Type B pancreatic cell (in vitro differentiated cells): ENCODE data around the gene CNTFR. TPM values are rescaled to one million over a fixed set of nuclear protein-coding genes. Genes with fewer than 3 reads are reported as not detected.

Experiments
- DNase-seq: peaks from one replicate; pipeline ENCODE4 v3.0.0; 2021; ENCODE audit warnings: mixed read lengths; ENCODE audit not compliant: unreplicated experiment; ENCODE audit errors: extremely low spot score
- H3K27ac Mint-ChIP-seq: 2 replicates; pipeline ENCODE4 v1.8.0; 2021; ENCODE audit warnings: mild to moderate bottlenecking, mixed read lengths
- H3K27me3 Mint-ChIP-seq: 2 replicates; pipeline ENCODE4 v1.8.0; 2021; ENCODE audit warnings: mixed read lengths
- H3K36me3 Mint-ChIP-seq: 2 replicates; pipeline ENCODE4 v1.8.0; 2021; ENCODE audit warnings: mixed read lengths
- H3K4me1 Mint-ChIP-seq: one replicate; pipeline ENCODE4 v1.8.0; 2021; ENCODE audit warnings: mixed read lengths; ENCODE audit not compliant: unreplicated experiment
- H3K4me3 Mint-ChIP-seq: 2 replicates; pipeline ENCODE4 v1.8.0; 2021; ENCODE audit warnings: mild to moderate bottlenecking, mixed read lengths
- H3K9me3 Mint-ChIP-seq: 2 replicates; pipeline ENCODE4 v1.8.0; 2021; ENCODE audit warnings: mixed read lengths
- total RNA-seq: library from RNA; stranded (reverse); gene quantifications from 2 replicates; pipeline ENCODE4 v1.2.1, GENCODE V29; 2021; ENCODE audit warnings: low replicate concordance
- TF ChIP-seq, protein P1 (sequence below): fragments of 200-600 bp; sonication (generic); conservative IDR thresholded peaks from 2 replicates; pipeline ENCODE4 v1.5.0; 2021; ENCODE audit warnings: antibody characterized with exemption, mild to moderate bottlenecking

CNTFR gene
- total RNA-seq, 1 donor from 2014 or later, result 24.2 TPM

DNA sequence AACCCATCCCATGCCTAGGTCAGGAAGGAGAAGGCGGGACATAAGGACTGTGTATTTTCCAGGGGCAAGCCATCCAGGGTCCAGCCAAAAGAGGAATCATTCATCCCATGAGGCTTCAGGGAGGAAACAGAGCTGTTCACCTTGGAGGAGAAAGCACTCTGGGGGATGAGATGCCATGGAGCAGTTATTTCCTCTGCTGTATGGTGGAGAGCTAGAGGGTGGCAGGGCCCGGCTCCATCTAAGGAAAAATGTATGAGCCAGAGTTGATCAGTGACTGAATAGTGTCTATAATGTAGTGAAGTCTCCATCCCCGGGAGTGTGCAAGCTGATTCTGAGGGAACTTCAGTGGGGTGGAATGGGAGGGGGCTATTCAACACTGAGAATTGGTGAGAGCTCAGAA, 74.7 kb downstream of the CNTFR start:
- Mint-ChIP-seq H3K4me3 (no peak overlapping the region), H3K4me1 (peaks cover 31% of the 10 kb centered on the region), H3K36me3 (no peaks in the 10 kb centered on the region), H3K27ac (no peak overlapping the region), H3K9me3 (no peaks in the 10 kb centered on the region), H3K27me3 (peaks cover 13% of the 10 kb centered on the region)
- no peak for DNase-seq
- TF ChIP-seq, protein P1, sequence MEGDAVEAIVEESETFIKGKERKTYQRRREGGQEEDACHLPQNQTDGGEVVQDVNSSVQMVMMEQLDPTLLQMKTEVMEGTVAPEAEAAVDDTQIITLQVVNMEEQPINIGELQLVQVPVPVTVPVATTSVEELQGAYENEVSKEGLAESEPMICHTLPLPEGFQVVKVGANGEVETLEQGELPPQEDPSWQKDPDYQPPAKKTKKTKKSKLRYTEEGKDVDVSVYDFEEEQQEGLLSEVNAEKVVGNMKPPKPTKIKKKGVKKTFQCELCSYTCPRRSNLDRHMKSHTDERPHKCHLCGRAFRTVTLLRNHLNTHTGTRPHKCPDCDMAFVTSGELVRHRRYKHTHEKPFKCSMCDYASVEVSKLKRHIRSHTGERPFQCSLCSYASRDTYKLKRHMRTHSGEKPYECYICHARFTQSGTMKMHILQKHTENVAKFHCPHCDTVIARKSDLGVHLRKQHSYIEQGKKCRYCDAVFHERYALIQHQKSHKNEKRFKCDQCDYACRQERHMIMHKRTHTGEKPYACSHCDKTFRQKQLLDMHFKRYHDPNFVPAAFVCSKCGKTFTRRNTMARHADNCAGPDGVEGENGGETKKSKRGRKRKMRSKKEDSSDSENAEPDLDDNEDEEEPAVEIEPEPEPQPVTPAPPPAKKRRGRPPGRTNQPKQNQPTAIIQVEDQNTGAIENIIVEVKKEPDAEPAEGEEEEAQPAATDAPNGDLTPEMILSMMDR, result no peak

DNA sequence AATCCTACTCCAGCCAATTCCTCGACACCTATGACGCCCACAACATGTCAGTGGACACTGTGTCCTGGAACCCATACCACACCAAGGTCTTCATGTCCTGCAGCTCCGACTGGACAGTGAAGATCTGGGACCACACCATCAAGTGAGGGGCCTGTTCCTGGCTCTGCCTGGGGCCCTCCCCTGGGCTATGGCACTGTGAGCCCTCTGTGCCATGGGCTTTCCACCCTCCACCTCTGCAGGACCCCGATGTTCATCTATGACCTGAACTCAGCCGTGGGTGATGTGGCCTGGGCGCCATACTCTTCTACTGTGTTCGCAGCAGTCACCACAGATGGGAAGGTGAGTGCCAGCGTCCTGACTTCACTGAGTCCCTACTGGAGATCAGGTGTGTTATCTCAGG, 75.1 kb downstream of the CNTFR start:
- no peaks in the 10 kb centered on the region for H3K9me3 Mint-ChIP-seq
- H3K36me3 Mint-ChIP-seq, result no peaks in the 10 kb centered on the region
- H3K4me3 Mint-ChIP-seq, result no peak overlapping the region
- no peak for DNase-seq
- peaks cover 14% of the 10 kb centered on the region for H3K27me3 Mint-ChIP-seq
- peaks cover 35% of the 10 kb centered on the region for H3K4me1 Mint-ChIP-seq
- TF ChIP-seq, protein P1, result no peak
- H3K27ac Mint-ChIP-seq, result no peak overlapping the region

DNA sequence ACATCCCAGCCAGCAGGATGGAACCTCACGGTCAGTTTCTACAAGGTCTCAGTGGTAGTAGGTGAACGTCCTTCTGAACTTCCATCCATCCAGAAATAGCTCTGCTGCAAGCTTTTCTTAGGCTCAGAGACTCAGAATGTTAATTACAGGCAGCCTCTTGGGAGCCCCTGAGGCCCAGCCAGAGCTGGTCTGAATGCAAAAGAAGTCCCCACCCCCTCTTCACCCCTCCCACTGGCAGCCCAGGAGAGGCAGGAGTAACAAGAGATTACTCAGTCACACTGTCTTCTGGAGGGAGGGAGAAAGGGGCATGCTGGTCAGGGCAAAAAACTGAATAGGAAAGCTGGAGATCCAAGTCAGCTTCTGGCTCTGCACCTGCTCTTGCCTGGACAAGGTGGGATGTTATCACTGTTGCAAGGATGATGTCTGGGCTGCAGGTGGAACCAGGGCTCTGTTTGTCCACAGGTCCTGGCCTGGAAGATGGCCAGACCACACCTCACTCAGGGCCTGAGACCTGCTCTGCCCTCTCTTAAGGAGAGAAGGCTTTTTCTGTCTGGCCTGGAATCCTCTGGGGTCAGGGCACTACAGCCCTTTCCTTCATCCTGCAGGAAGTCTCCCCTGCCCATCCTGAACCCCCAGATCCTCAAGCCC, 75.8 kb downstream of the CNTFR start:
- H3K4me1 Mint-ChIP-seq, result peaks cover 36% of the 10 kb centered on the region
- H3K4me3 Mint-ChIP-seq, result no peak overlapping the region
- H3K27me3 Mint-ChIP-seq, result peaks cover 9% of the 10 kb centered on the region
- H3K9me3 Mint-ChIP-seq, result no peaks in the 10 kb centered on the region
- TF ChIP-seq, protein P1, result no peak
- DNase-seq, result no peak
- no peak overlapping the region for H3K27ac Mint-ChIP-seq
- H3K36me3 Mint-ChIP-seq, result no peaks in the 10 kb centered on the region

DNA sequence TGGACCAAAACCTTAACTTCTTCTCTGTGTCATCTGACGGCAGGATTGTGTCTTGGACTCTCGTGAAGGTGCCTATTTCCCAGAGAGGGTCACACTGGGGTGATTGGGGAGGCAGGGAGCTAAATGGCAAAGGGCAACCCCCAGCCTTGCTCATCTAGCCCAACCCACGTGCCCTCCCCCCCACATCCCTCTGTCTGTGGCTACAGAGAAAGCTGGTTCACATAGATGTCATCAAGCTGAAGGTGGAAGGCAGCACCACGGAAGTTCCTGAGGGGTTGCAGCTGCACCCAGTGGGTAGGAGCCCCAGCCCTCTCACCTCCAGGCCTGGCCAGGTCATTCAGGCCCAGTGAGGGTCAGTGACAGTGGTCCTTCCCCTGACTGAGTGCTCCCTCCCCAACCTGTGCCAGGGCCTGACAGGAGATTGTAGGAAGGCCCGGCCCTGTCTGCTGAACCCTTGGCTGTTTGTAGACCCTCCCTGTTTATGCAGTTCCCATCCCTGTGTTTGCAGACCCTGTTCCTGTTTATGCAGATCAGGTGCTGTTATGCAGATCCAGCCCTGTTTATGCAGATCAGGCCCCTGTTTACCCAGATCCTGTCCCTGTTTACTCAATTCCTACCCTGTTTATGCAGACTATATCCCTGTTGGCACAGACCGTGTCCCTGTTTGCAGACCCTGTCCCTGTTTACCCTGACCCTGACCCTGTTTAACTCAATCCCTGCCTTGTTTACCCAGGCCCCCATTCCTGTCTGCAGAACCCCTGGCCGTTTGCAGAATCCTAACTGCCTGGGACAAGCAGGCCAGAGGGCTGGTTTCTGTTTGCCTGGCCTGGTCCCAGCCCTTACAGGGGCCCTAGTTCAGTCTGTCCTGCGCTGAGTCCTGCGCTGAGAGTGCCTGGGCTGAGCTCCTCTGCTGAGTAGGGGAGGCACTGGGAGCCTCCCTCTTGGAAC, 77.1 kb downstream of the CNTFR start:
- Mint-ChIP-seq H3K4me3 (no peak overlapping the region), H3K27ac (no peak overlapping the region), H3K36me3 (no peaks in the 10 kb centered on the region), H3K4me1 (peaks cover 32% of the 10 kb centered on the region), H3K9me3 (no peaks in the 10 kb centered on the region), H3K27me3 (peaks cover 9% of the 10 kb centered on the region)
- TF ChIP-seq, protein P1, result no peak
- no peak for DNase-seq

DNA sequence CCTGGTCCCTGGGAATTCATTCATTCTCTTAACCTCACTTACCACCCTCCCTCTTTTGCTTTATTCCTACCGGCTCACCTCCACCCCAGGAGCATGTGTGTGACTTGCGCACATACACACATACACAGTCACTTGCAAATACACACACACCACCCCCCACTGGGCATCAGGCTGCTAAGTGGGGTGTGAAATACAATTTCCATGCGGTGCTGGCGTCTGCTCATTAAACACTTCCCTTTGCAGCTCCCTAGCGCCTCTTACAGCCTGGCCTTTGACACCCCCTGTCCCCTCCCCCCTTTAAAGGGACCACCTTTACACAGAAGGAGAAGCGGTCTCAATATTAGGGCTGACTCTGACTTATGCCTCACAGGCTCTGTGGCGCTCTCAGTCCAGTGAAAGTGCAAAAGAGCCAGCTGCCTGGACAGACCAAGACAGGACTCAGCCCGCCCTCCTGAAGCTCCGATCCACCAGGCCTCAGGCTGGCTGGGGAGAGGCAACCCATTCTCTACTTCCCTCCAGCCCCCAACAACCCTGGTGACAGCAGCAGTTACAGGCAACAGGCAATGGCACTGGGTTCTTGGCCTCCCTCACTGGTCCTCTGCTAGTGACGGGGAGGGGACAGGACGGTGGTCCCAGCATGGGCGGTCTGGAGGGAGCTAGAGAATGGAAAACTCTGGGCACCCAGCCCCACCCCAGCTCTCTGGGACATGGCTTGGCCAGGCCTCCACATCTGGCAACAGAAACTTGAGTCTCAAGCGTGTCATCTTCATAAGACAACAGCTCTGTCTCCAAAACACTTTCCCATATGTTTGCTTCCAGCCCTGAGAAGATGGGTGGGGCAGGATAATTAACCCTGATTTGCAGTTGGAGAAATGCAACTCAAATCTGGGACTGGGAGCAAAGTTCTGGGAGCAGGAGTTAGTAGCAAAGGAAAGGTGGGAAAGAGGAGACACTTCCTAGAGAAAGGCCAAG, 78.7 kb downstream of the CNTFR start:
- DNase-seq, result no peak
- Mint-ChIP-seq H3K4me1 (peaks cover 32% of the 10 kb centered on the region), H3K27ac (no peak overlapping the region), H3K27me3 (peaks cover 10% of the 10 kb centered on the region), H3K9me3 (no peaks in the 10 kb centered on the region), H3K36me3 (no peaks in the 10 kb centered on the region), H3K4me3 (no peak overlapping the region)
- TF ChIP-seq, protein P1, result no peak
